MM.1S (cell line): ENCODE results near the gene ATP13A1.

Source experiments
- CTCF ChIP-seq: fragments of 300-600 bp; sonication (generic); IDR thresholded peaks from 2 replicates; pipeline ENCODE4 v1.5.1; 2016; ENCODE audit warnings: antibody characterized with exemption, low read length, mixed read lengths
- EZH2 ChIP-seq: fragments of 300-600 bp; sonication (generic); optimal IDR thresholded peaks from 2 replicates; pipeline ENCODE3; 2017; ENCODE audit warnings: low read depth, mild to moderate bottlenecking, antibody characterized with exemption, low read length, mixed read lengths
- EZH2phosphoT487 ChIP-seq: fragments of 300-600 bp; sonication (generic); IDR thresholded peaks from 2 replicates; pipeline ENCODE4 v1.6.1; 2018; ENCODE audit warnings: antibody characterized with exemption, low read length

GRCh38 chr19:19613506-19613905 lies 50.0 kb downstream of the ATP13A1 start:
- no peak for TF ChIP-seq CTCF
- TF ChIP-seq EZH2phosphoT487, result no peak
- no peak for TF ChIP-seq EZH2
